PC-3 (cell line): ENCODE results near the gene RHOH. TPM values are rescaled to one million over a fixed set of nuclear protein-coding genes. Genes with fewer than 3 reads are reported as not detected.

ENCODE experiments used
- ATAC-seq: fragments of 200-7000 bp; cut with Tn5 transposase; 2 replicates; pipeline ENCODE4 v1.9.1; 2020; ENCODE audit warnings: mild to moderate bottlenecking, moderate library complexity
- BruUV-seq: library from RNA; stranded (reverse); fragments of 400-500 nt; replicated peaks from 2 replicates; lab custom pipeline; 2021; lab: Mats Ljungman, UMichigan
- CTCF ChIA-PET: fragments of 300-600 bp; sonication (Branson Sonifier 250); formaldehyde crosslinking; loops from one replicate; lab custom pipeline; 2022; ENCODE audit warnings: antibody characterized with exemption; lab: Charles Lee
- POLR2A ChIA-PET: fragments of 300-600 bp; sonication (Branson Sonifier 250); formaldehyde crosslinking; loops from one replicate; lab custom pipeline; 2022; ENCODE audit warnings: antibody characterized with exemption; ENCODE audit not compliant: unreplicated experiment; lab: Charles Lee
- DNase-seq: peaks from one replicate; pipeline ENCODE4 v3.0.0-alpha.2; 2015
- H2AFZ ChIP-seq: fragments of 300-600 bp; sonication (generic); 2 replicates; pipeline ENCODE4 v1.6.0; 2016; ENCODE audit warnings: antibody characterized with exemption, low read length
- H3F3A ChIP-seq: fragments of 300-600 bp; sonication (generic); one replicate; pipeline ENCODE4 v1.6.0; 2017; ENCODE audit warnings: antibody characterized with exemption, low read length, control low read depth, mild to moderate bottlenecking; ENCODE audit not compliant: unreplicated experiment
- H3K27ac ChIP-seq: fragments of 300-600 bp; sonication (generic); 2 replicates; pipeline ENCODE4 v1.5.1; 2016; ENCODE audit warnings: mild to moderate bottlenecking, low read length
- H3K27me3 ChIP-seq: fragments of 300-600 bp; sonication (generic); 2 replicates; pipeline ENCODE4 v1.6.1; 2016; ENCODE audit warnings: low read length, mixed read lengths
- H3K36me3 ChIP-seq: fragments of 300-600 bp; sonication (generic); 2 replicates; pipeline ENCODE4 v1.6.1; 2016; ENCODE audit warnings: low read depth, mixed run types, low read length, mixed read lengths
- H3K4me1 ChIP-seq: fragments of 300-600 bp; sonication (generic); 2 replicates; pipeline ENCODE4 v1.5.1; 2016; ENCODE audit warnings: low read length; ENCODE audit not compliant: insufficient read depth
- H3K4me2 ChIP-seq: fragments of 300-600 bp; sonication (generic); 2 replicates; pipeline ENCODE4 v1.6.0; 2016; ENCODE audit warnings: low read length
- H3K4me3 ChIP-seq: fragments of 300-600 bp; sonication (generic); 2 replicates; pipeline ENCODE4 v1.5.1; 2016; ENCODE audit warnings: mild to moderate bottlenecking, low read length, mixed read lengths
- H3K79me2 ChIP-seq: fragments of 300-600 bp; sonication (generic); 2 replicates; pipeline ENCODE4 v1.6.1; 2017; ENCODE audit warnings: low read length, mixed read lengths
- H3K9ac ChIP-seq: fragments of 300-600 bp; sonication (generic); 2 replicates; pipeline ENCODE4 v1.6.0; 2016; ENCODE audit warnings: mild to moderate bottlenecking, low read length
- H3K9me2 ChIP-seq: fragments of 300-600 bp; sonication (generic); replicated peaks from 2 replicates; pipeline ENCODE4 v1.6.1; 2016; ENCODE audit warnings: mixed run types, low read length, mixed read lengths
- H3K9me3 ChIP-seq: fragments of 300-600 bp; sonication (generic); 2 replicates; pipeline ENCODE4 v1.6.1; 2016; ENCODE audit warnings: low read length, mixed read lengths
- H4K20me1 ChIP-seq: fragments of 300-600 bp; sonication (generic); 2 replicates; pipeline ENCODE4 v1.6.1; 2016; ENCODE audit warnings: low read length, mixed read lengths
- EZH2 ChIP-seq: fragments of 300-600 bp; sonication (generic); IDR thresholded peaks from one replicate; pipeline ENCODE4 v1.6.1; 2017; ENCODE audit warnings: antibody characterized with exemption, mild to moderate bottlenecking, low read length; ENCODE audit not compliant: unreplicated experiment
- EZH2phosphoT487 ChIP-seq: fragments of 300-600 bp; sonication (generic); IDR thresholded peaks from 2 replicates; pipeline ENCODE4 v1.6.1; 2018; ENCODE audit warnings: mild to moderate bottlenecking, antibody characterized with exemption, low read length, borderline replicate concordance
- intact Hi-C: fragments of 100-400 bp; cut with micrococcal nuclease; formaldehyde crosslinking; loops from 2 replicates; pipeline ENCODE4 v1.9.0; 2023
- total RNA-seq: library from RNA; depleted of rRNA; stranded (reverse); fragments of >200 nt; gene quantifications from 2 replicates; pipeline ENCODE4 v1.2.3, GENCODE V29; 2014
- TF ChIP-seq, protein P1 (sequence below): fragments of 300-600 bp; sonication (generic); conservative IDR thresholded peaks from 2 replicates; pipeline ENCODE4 v1.5.1; 2017; ENCODE audit warnings: antibody characterized with exemption, low read depth, mild to moderate bottlenecking, low read length

RHOH gene
- total RNA-seq, 1 experiment from 2014 or later, result not detected

DNA sequence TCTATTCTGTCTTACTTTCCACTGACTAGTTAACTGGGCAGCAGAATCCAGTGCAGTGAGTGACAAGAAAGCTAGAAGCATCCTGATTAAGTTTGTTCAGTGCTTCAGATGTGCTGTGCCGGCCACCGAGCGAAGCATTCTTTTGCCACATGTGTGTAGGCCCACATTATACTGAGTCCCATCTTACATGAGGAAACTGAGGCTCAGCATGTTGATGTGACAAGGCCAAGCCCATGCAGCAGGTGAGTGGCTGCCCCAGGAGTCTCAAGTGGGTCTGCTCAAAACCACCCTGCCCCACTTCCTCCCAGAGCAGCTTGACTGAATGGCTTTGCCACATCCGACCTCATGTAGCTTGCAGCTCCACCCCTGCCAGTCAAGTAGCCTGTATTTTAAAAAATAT lies 50.5 kb downstream of the RHOH start:
- CTCF ChIA-PET, result no interaction called here
- H3K9ac ChIP-seq, result no peak overlapping the region
- no peak for TF ChIP-seq EZH2
- TF ChIP-seq, protein P1, sequence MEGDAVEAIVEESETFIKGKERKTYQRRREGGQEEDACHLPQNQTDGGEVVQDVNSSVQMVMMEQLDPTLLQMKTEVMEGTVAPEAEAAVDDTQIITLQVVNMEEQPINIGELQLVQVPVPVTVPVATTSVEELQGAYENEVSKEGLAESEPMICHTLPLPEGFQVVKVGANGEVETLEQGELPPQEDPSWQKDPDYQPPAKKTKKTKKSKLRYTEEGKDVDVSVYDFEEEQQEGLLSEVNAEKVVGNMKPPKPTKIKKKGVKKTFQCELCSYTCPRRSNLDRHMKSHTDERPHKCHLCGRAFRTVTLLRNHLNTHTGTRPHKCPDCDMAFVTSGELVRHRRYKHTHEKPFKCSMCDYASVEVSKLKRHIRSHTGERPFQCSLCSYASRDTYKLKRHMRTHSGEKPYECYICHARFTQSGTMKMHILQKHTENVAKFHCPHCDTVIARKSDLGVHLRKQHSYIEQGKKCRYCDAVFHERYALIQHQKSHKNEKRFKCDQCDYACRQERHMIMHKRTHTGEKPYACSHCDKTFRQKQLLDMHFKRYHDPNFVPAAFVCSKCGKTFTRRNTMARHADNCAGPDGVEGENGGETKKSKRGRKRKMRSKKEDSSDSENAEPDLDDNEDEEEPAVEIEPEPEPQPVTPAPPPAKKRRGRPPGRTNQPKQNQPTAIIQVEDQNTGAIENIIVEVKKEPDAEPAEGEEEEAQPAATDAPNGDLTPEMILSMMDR, result no peak
- TF ChIP-seq EZH2phosphoT487, result no peak
- intact Hi-C loops, result no loop called here
- BruUV-seq, result no TSS peak
- no peak overlapping the region for H3K27ac ChIP-seq
- H3F3A ChIP-seq, result no peaks in the 10 kb centered on the region
- H2AFZ ChIP-seq, result no peak overlapping the region
- peaks cover 13% of the 10 kb centered on the region for H3K4me1 ChIP-seq
- ATAC-seq, result no peak
- POLR2A ChIA-PET, result no interaction called here
- no peaks in the 10 kb centered on the region for H3K9me2 ChIP-seq
- H3K79me2 ChIP-seq, result no peaks in the 10 kb centered on the region
- H3K27me3 ChIP-seq, result no peaks in the 10 kb centered on the region
- DNase-seq, result no peak
- no peaks in the 10 kb centered on the region for H3K36me3 ChIP-seq
- no peaks in the 10 kb centered on the region for H3K9me3 ChIP-seq
- no peak overlapping the region for H3K4me2 ChIP-seq
- H3K4me3 ChIP-seq, result no peak overlapping the region
- no peaks in the 10 kb centered on the region for H4K20me1 ChIP-seq

DNA sequence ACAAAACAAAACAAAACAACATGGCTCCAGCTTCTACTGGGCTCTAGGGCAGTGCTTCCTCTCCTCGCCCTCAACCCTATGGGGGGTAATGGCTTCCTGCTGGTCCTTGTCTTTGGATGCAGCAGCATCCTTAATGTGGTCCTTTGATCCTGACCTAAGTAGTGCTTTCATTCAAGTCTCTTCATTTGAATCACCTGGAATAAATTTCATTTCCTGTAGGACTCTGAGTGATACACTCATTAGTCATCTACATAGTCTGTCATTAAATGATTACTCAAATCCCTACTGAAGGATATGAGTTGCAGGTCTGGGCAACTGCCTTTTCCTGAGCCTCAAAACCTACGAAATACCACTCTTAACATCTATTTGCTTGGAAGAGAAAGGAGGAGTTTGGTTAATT lies 54.5 kb downstream of the RHOH start:
- BruUV-seq, result no TSS peak
- H3K9ac ChIP-seq, result peak overlapping the region; percentile 52; the same call in 1 of the 2 replicates
- intact Hi-C loops, result no loop called here
- TF ChIP-seq, protein P1, result no peak
- H4K20me1 ChIP-seq, result no peaks in the 10 kb centered on the region
- H3K27ac ChIP-seq, result peak overlapping the region; percentile 87
- H3K9me2 ChIP-seq, result no peaks in the 10 kb centered on the region
- H3K4me3 ChIP-seq, result no peak overlapping the region
- ATAC-seq (peak; percentile 65), DNase-seq (peak; percentile 80)
- no peak overlapping the region for H3K4me2 ChIP-seq
- H2AFZ ChIP-seq, result no peak overlapping the region
- POLR2A ChIA-PET, result no interaction called here
- CTCF ChIA-PET, result interaction anchor here (0.7 kb wide), 1 partner anchor 62 kb away, joined by 13 read pairs; no protein-coding TSS in a partner anchor
- no peaks in the 10 kb centered on the region for H3K36me3 ChIP-seq
- no peaks in the 10 kb centered on the region for H3K9me3 ChIP-seq
- H3F3A ChIP-seq, result no peaks in the 10 kb centered on the region
- H3K4me1 ChIP-seq, result peaks cover 42% of the 10 kb centered on the region
- no peaks in the 10 kb centered on the region for H3K79me2 ChIP-seq
- H3K27me3 ChIP-seq, result no peaks in the 10 kb centered on the region

DNA sequence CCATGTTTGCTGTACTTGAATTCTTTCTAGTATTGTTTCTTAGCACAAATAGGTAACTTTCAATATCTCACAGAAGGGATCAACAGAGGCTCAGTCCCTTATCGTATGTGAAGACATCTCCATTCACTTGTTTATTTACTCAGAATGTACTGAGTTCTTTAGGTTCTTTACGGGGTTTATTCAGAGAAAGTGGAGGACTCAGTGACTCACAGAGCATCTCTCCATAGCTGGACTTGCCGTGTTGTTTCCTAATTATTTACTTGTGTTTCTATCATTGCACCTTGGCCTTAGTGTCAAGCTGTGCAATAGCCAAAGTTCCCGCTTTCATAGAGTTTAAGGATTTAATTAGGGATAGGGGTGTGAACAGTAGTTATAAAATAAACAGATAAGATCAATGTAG lies 57.1 kb downstream of the RHOH start:
- Histone ChIP-seq H2AFZ (no peak overlapping the region), H3K79me2 (no peaks in the 10 kb centered on the region), H3F3A (no peaks in the 10 kb centered on the region), H3K4me2 (no peak overlapping the region), H3K9ac (peak overlapping the region; percentile 83), H3K4me3 (no peak overlapping the region), H3K9me2 (no peaks in the 10 kb centered on the region), H3K9me3 (no peaks in the 10 kb centered on the region), H3K4me1 (peaks cover 50% of the 10 kb centered on the region), H4K20me1 (no peaks in the 10 kb centered on the region), H3K27me3 (no peaks in the 10 kb centered on the region), H3K36me3 (no peaks in the 10 kb centered on the region), H3K27ac (peak overlapping the region; percentile 99)
- intact Hi-C loops, result loop anchor here (2.0 kb wide), 1 partner anchor 63 kb away; no protein-coding TSS in a partner anchor
- DNase-seq (no peak), ATAC-seq (no peak)
- ChIA-PET POLR2A (no interaction called here), CTCF (no interaction called here)
- BruUV-seq, result no TSS peak
- TF ChIP-seq, protein P1, result no peak
- TF ChIP-seq EZH2phosphoT487, result no peak
- TF ChIP-seq EZH2, result no peak
